HepG2 (cell line): Measurements from ENCODE around the gene F8. TPM values are rescaled to one million over a fixed set of nuclear protein-coding genes. Genes with fewer than 3 reads are reported as not detected.

Experiments
- GFI1 ChIP-seq: sonication (generic); formaldehyde crosslinking; IDR thresholded peaks from 2 replicates; pipeline ENCODE4 v1.5.0; 2020; ENCODE audit warnings: missing genetic modification reagents, mild to moderate bottlenecking, borderline replicate concordance
- HNF4A ChIP-seq: sonication (generic); formaldehyde crosslinking; IDR thresholded peaks from 2 replicates; pipeline ENCODE4 v1.4.0; 2020; ENCODE audit warnings: missing genetic modification reagents
- HOXA5 ChIP-seq: sonication (generic); formaldehyde crosslinking; IDR thresholded peaks from 2 replicates; pipeline ENCODE4 v1.4.0; 2020; ENCODE audit warnings: missing genetic modification reagents
- KMT2A ChIP-seq: sonication (generic); formaldehyde crosslinking; IDR thresholded peaks from 2 replicates; pipeline ENCODE4 v1.4.0; 2020; ENCODE audit warnings: missing genetic modification reagents
- MIXL1 ChIP-seq: IDR thresholded peaks from 2 replicates; pipeline ENCODE4 v1.6.1; 2016
- MTF1 ChIP-seq: sonication (generic); formaldehyde crosslinking; IDR thresholded peaks from 2 replicates; pipeline ENCODE4 v1.5.0; 2020; ENCODE audit warnings: missing genetic modification reagents
- PITX1 ChIP-seq: sonication (generic); formaldehyde crosslinking; IDR thresholded peaks from 2 replicates; pipeline ENCODE4 v1.5.1; 2020; ENCODE audit warnings: mild to moderate bottlenecking, missing genetic modification reagents
- SNAI1 ChIP-seq: sonication (generic); formaldehyde crosslinking; IDR thresholded peaks from 2 replicates; pipeline ENCODE4 v1.5.0; 2020; ENCODE audit warnings: mild to moderate bottlenecking, missing genetic modification reagents, borderline replicate concordance
- SP5 ChIP-seq: IDR thresholded peaks from 2 replicates; pipeline ENCODE4 v1.6.1; 2016; ENCODE audit warnings: low read depth, borderline replicate concordance
- TCF7 ChIP-seq: sonication (generic); IDR thresholded peaks from 2 replicates; pipeline ENCODE4 v1.6.1; 2016; ENCODE audit warnings: antibody characterized with exemption, low read depth
- ZNF12 ChIP-seq: sonication (generic); formaldehyde crosslinking; IDR thresholded peaks from 2 replicates; pipeline ENCODE4 v1.5.0; 2020; ENCODE audit warnings: missing genetic modification reagents
- ZNF230 ChIP-seq: sonication (generic); formaldehyde crosslinking; IDR thresholded peaks from 2 replicates; pipeline ENCODE4 v1.4.0; 2020; ENCODE audit warnings: mild to moderate bottlenecking, missing genetic modification reagents
- ZNF619 ChIP-seq: sonication (generic); formaldehyde crosslinking; IDR thresholded peaks from 2 replicates; pipeline ENCODE4 v1.4.0; 2020; ENCODE audit warnings: mild to moderate bottlenecking, missing genetic modification reagents
- polyA plus RNA-seq, 8 experiments: library from polyadenylated mRNA; depleted of rRNA in 3 of 8; stranded (reverse) in 7 of 8; unstranded in 1 of 8; fragments of >200 nt; fragmentation: Illumina TruSeq in 4 of 8; extraction: Trizol in 4 of 8; gene quantifications; 2 replicates each; pipeline versions ENCODE4 v1.2.1 to v1.2.3, GENCODE V29; 2011 to 2016; ENCODE audit warnings: low read depth in 4 of 8, missing spikeins in 1 of 8, mixed read lengths in 1 of 8; ENCODE audit not compliant: insufficient read depth in 1 of 8
- total RNA-seq, 5 experiments: library from RNA; depleted of rRNA; stranded (reverse); fragments of >200 nt; fragmentation: Illumina TruSeq; extraction: Trizol; gene quantifications; 2 replicates each; pipeline ENCODE4 v1.2.3, GENCODE V29; 2016; ENCODE audit warnings: low read depth in 1 of 5
- TF ChIP-seq, protein P1 (sequence below): sonication (generic); formaldehyde crosslinking; IDR thresholded peaks from 2 replicates; pipeline ENCODE4 v1.4.0; 2020; ENCODE audit warnings: mild to moderate bottlenecking, missing genetic modification reagents
- TF ChIP-seq, protein P2 (sequence below): sonication (generic); formaldehyde crosslinking; IDR thresholded peaks from 2 replicates; pipeline ENCODE4 v1.4.0; 2020; ENCODE audit warnings: low read depth, mild to moderate bottlenecking, missing genetic modification reagents

Gene F8
- total and polyA plus RNA-seq, 2 of the 13 experiments (the other 11 are each of a cell fraction or from before 2014, with no cell fraction given), result 0.29 to 0.61 TPM

DNA sequence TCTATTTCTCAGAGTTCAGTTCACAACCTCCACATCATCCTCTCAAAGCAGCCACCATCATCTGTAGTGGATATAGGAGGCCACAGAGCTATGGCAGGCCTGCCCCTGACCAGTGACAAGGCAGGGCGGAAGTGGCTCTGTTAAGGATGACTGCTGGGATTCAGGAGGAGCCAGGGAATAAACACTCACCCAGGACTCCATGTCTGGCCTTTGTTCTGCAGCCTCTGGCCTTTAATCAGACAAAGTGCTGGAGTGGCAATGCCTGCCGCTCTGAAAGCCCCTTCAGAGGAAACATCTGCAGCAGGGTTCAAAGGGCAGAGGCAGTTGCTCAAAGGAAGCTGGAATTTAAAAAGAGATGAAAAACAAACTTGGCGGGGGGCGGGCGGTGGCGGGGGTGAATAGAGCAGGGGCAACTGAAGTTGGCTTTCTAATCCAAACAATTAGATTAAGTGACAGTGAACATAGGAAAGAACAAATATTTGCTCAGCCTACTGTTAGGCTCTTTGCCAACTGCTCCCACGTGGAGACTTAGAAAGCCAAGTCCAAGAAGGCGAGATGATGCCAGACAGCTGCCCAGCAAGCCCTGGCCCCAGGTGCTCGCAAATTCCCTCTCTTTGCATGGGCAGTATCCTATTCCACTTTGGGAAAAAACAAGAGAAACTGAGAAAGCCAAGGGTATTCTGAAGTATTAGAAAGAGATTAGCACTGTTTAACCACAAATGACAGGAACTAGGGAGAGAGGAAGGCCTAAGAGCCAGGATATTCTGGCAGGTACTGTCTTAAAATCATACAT, 222.8 kb downstream of the F8 start (continued):
- TF ChIP-seq, protein P1, sequence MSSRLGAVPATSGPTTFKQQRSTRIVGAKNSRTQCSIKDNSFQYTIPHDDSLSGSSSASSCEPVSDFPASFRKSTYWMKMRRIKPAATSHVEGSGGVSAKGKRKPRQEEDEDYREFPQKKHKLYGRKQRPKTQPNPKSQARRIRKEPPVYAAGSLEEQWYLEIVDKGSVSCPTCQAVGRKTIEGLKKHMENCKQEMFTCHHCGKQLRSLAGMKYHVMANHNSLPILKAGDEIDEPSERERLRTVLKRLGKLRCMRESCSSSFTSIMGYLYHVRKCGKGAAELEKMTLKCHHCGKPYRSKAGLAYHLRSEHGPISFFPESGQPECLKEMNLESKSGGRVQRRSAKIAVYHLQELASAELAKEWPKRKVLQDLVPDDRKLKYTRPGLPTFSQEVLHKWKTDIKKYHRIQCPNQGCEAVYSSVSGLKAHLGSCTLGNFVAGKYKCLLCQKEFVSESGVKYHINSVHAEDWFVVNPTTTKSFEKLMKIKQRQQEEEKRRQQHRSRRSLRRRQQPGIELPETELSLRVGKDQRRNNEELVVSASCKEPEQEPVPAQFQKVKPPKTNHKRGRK (CRISPR knock-in tag), result no peak
- no peak for TF ChIP-seq KMT2A (CRISPR knock-in tag)
- 0 out of 2 replicates have a peak, but pooled peaks have one; percentile 25 for TF ChIP-seq GFI1 (CRISPR knock-in tag)
- TF ChIP-seq ZNF619, result no peak
- TF ChIP-seq PITX1 (CRISPR knock-in tag), result peak; percentile 86
- peak; percentile 48 for TF ChIP-seq SP5 (CRISPR knock-in tag)
- TF ChIP-seq ZNF230 (CRISPR knock-in tag), result no peak
- TF ChIP-seq MIXL1 (CRISPR knock-in tag), result no peak
- peak; percentile 89 for TF ChIP-seq TCF7
- TF ChIP-seq, protein P2, sequence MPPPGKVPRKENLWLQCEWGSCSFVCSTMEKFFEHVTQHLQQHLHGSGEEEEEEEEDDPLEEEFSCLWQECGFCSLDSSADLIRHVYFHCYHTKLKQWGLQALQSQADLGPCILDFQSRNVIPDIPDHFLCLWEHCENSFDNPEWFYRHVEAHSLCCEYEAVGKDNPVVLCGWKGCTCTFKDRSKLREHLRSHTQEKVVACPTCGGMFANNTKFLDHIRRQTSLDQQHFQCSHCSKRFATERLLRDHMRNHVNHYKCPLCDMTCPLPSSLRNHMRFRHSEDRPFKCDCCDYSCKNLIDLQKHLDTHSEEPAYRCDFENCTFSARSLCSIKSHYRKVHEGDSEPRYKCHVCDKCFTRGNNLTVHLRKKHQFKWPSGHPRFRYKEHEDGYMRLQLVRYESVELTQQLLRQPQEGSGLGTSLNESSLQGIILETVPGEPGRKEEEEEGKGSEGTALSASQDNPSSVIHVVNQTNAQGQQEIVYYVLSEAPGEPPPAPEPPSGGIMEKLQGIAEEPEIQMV (CRISPR knock-in tag), result no peak
- no peak for TF ChIP-seq HOXA5 (CRISPR knock-in tag)
- TF ChIP-seq MTF1 (CRISPR knock-in tag), result no peak
- no peak for TF ChIP-seq SNAI1 (CRISPR knock-in tag)
- TF ChIP-seq ZNF12 (CRISPR knock-in tag), result no peak
- peak; percentile 66 for TF ChIP-seq HNF4A (CRISPR knock-in tag)
